ENCODE measurements around the gene GFPT2. TPM values are rescaled to one million over a fixed set of nuclear protein-coding genes. Genes with fewer than 3 reads are reported as not detected.
A peak's percentile ranks its signal among the peaks of the same experiment; 100 is the strongest.

The GFPT2 gene
- total RNA-seq, 2 donors from 2014 or later: 0.36 to 0.45 TPM

DNA sequence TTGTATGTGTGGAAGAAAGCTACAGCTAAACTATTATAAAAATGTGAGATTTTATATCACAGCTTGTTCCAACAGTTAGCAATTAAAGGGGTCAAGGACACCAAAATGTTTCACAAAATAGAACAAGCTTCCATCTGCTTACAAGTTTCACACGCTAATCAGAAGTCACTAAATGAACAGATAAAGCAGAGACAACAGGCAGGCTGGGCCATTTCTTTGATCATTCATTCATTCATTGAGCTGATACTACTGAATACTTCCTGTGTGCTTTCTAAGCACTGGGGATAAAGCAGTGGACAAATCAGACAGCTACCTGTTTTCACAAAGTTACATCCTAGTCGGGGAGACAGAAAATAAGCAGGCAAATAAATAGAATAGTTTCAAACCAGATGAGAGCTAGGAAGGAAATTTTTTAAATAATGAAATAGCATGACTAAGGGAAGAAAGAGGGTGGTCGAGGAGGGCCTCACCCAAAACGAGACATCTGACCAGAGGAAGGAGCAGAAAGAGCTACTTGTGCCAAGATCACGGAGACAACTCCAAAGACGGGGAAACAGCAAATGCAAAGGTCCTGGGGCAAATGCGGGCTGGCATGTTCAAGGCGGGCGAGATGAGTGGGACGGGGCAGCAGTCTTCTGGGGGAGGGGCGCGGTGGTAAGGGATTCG, 62.4 kb downstream of the GFPT2 start:
- Mint-ChIP-seq H3K9me3 (no peaks in the 10 kb centered on the region), H3K27ac (peak overlapping the region; percentile 37 to 69), H3K36me3 (peaks cover 11 to 16% of the 10 kb centered on the region in 2 donors)

DNA sequence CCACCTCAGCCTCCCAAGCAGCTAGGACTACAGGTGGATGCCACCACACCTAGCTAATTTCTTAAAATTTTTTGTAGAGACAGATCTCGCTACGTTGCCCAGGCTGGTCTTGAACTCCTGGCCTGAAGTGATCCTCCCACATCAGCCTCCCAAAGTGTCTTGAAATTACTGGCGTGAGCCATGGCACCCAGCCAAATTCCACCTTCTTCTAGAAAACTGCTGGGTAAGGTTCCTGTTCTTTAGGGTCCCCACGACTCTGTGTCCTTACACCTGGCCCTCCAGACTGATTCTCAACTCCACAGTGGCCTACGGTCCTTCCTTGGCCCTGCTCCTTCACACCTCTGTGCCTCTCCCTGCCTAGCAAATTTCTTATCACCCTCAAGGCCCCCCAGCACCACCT, 63.2 kb downstream of the GFPT2 start:
- no peak overlapping the region for H3K27ac Mint-ChIP-seq

More for the DNA sequence above, 62.4 kb downstream of the GFPT2 start:
- ATAC-seq: no peak
- no peak for DNase-seq (ENCODE audit: low spot score in 2 of 2)

DNA sequence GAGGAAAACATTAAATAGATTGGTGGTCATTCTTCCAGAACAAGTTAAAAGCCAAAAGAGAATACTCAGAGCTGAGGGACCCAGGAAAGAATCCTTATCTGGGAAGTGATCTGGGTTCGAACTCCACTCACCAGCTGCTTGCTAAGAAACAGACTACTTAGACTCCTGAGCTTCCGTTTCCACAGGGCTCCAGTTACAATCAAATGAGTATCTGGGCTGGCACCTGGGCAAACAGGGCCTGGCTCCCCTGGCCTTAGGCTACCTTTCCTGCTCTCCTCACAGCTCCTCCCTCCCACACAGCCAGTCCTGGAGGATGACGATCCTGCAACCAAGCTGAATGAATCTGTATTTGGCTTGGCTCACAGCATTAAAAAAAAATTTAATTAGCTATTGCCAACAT, 63.7 kb downstream of the GFPT2 start:
- no peak for DNase-seq (ENCODE audit: low spot score in 2 of 2)
- no peak for ATAC-seq
- peaks cover 20 to 27% of the 10 kb centered on the region in 2 donors for H3K36me3 Mint-ChIP-seq
- H3K27ac Mint-ChIP-seq: no peak overlapping the region
- no peaks in the 10 kb centered on the region for H3K9me3 Mint-ChIP-seq

More for the DNA sequence above, 63.2 kb downstream of the GFPT2 start:
- DNase-seq (ENCODE audit: low spot score in 2 of 2) (no peak), ATAC-seq (no peak)
- H3K9me3 Mint-ChIP-seq: no peaks in the 10 kb centered on the region
- H3K36me3 Mint-ChIP-seq: peaks cover 14 to 22% of the 10 kb centered on the region in 2 donors

DNA sequence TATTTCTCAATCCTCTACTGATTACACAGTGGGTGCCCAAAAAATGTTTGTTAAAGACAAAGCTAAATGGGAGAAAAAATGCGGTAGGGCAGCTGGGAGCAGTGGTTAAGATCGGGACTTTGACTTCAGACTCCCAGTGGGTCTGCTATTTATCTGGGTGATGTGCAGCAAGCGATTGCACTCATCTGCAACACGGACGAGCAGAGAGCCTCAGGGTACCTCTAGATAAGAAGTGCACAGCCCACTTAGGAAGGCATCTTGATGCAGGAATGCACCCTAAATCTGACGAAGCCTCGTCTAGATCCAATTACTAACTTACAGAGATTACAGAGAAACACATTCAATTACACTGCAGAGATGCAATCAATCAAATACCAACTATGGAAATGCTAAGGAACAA, 65.3 kb downstream of the GFPT2 start:
- H3K27ac Mint-ChIP-seq: no peak overlapping the region
- H3K36me3 Mint-ChIP-seq: peaks cover 29 to 35% of the 10 kb centered on the region in 2 donors
- H3K9me3 Mint-ChIP-seq: no peaks in the 10 kb centered on the region
- DNase-seq (ENCODE audit: low spot score in 2 of 2): no peak
- ATAC-seq: no peak

- peaks cover 33 to 40% of the 10 kb centered on the region in 2 donors for H3K36me3 Mint-ChIP-seq
These were observed 65.7 kb downstream of the GFPT2 start for GRCh38 chr5:180287404-180287803.

DNA sequence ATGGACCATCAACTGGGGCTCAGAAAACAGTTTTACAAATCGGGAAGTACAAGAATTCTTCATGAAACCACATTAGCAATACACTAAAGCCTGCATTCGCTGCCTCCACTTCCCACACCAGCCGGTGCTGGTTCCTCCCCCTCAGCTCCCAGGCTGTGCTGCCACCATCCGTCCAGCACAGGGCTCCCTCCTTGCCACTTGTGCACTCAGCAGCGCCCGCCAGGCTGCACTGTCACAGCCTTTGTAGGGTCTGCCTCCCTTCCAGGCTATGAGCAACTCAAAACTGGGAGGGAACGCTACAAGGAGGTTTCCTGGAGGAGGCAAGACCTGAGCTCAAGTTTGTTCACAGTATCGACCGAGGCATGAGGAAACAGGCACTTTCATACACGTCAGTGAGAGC, 69.0 kb downstream of the GFPT2 start:
- ATAC-seq (no peak), DNase-seq (ENCODE audit: low spot score in 2 of 2) (no peak)
- peaks cover 7 to 8% of the 10 kb centered on the region in 2 donors for H3K9me3 Mint-ChIP-seq
- H3K27ac Mint-ChIP-seq: no peak overlapping the region
- peaks cover 55 to 59% of the 10 kb centered on the region in 2 donors for H3K36me3 Mint-ChIP-seq

More at GRCh38 chr5:180287404-180287803, 65.7 kb downstream of the GFPT2 start:
- DNase-seq (ENCODE audit: low spot score in 2 of 2) (no peak), ATAC-seq (no peak)
- Mint-ChIP-seq H3K27ac (no peak overlapping the region), H3K9me3 (no peaks in the 10 kb centered on the region)

GRCh38 chr5:180283026-180283615, 70.0 kb downstream of the GFPT2 start:
- Mint-ChIP-seq H3K27ac (no peak overlapping the region), H3K36me3 (peaks cover 63 to 69% of the 10 kb centered on the region in 2 donors), H3K9me3 (peaks cover 11 to 14% of the 10 kb centered on the region in 2 donors)
- DNase-seq (ENCODE audit: low spot score in 2 of 2) (no peak), ATAC-seq (no peak)

DNA sequence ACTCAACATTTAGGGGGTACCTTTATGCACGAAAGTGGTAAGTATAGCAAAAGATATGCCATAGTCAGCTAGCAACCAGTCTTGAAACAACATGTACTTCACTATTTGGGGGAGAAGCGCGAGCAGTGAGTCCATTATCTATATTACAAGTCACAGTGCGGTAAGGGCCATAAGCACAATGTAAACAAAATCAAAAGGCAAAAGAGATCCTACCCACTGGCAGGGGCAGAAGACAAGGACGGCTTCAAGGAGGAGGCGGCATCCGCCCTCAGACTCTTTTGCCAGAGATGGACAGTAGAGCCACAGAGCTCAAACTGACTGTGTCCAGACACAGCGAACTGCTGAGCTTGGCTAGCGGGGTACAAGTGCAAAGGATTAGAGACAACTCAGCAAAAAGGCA, 70.9 kb downstream of the GFPT2 start:
- Mint-ChIP-seq H3K9me3 (peaks cover 13 to 16% of the 10 kb centered on the region in 2 donors), H3K27ac (no peak overlapping the region), H3K36me3 (peaks cover 68 to 77% of the 10 kb centered on the region in 2 donors)
- ATAC-seq (no peak), DNase-seq (ENCODE audit: low spot score in 2 of 2) (no peak)

- Mint-ChIP-seq H3K36me3 (peaks cover 71 to 79% of the 10 kb centered on the region in 2 donors), H3K27ac (peak overlapping the region in 1 of 2 donors; percentile 44), H3K9me3 (peaks cover 17 to 20% of the 10 kb centered on the region in 2 donors)
- ATAC-seq (no peak), DNase-seq (ENCODE audit: low spot score in 2 of 2) (no peak)
These were observed 71.4 kb downstream of the GFPT2 start for GRCh38 chr5:180281706-180282105.

DNA sequence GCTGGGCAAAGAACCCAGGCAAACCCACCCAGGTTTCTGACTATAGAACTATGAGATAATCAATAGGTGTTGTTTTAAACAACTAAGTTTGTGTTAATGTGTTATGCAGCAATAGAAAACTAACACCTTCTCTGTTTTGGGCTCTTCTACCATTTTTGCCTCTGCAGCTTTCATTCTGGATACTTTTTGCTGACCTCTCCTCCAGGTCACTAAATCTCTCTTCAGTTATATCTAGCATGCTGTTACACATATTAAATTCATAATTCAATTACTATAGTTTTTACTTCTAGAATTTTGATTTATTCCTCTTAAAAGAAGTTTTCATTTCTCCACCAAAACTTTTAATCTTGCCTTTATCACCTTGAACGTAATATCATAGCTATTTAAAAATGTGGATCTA, 78.4 kb downstream of the GFPT2 start:
- no peak for DNase-seq (ENCODE audit: low spot score in 2 of 2)
- Mint-ChIP-seq H3K27ac (no peak overlapping the region), H3K36me3 (peaks cover 70 to 84% of the 10 kb centered on the region in 2 donors), H3K9me3 (peaks cover 36 to 46% of the 10 kb centered on the region in 2 donors)
- ATAC-seq: no peak

DNA sequence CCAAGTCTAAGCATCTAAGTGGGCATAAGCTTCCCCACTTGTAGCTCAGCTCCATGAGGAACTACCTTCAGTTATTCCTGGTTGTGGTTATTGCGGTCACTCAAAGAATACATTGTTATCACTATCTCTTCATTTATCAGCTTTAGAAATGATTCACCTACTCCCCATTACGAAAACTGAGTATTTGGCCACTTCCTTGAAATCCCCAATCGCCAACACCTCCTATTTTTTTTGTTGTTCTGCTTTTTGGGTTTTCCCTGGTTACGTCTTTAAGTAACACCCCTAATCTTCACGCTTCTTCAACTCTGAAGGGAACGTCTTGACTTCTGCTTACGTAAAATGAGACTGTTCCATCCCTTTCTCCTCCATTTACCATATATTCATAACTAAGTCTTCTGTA, 81.9 kb downstream of the GFPT2 start:
- peaks cover 64 to 81% of the 10 kb centered on the region in 2 donors for H3K36me3 Mint-ChIP-seq
- no peak for ATAC-seq
- DNase-seq (ENCODE audit: low spot score in 2 of 2): no peak
- H3K27ac Mint-ChIP-seq: no peak overlapping the region
- H3K9me3 Mint-ChIP-seq: peaks cover 20 to 29% of the 10 kb centered on the region in 2 donors

- DNase-seq (ENCODE audit: low spot score in 2 of 2) (no peak), ATAC-seq (no peak)
- no peak overlapping the region for H3K27ac Mint-ChIP-seq
- H3K36me3 Mint-ChIP-seq: peaks cover 83 to 90% of the 10 kb centered on the region in 2 donors
- peaks cover 39 to 51% of the 10 kb centered on the region in 2 donors for H3K9me3 Mint-ChIP-seq
These were observed 93.9 kb downstream of the GFPT2 start for GRCh38 chr5:180259260-180259611.

- H3K27ac Mint-ChIP-seq: no peak overlapping the region
- H3K36me3 Mint-ChIP-seq: peaks cover 88 to 93% of the 10 kb centered on the region in 2 donors
- peaks cover 44 to 58% of the 10 kb centered on the region in 2 donors for H3K9me3 Mint-ChIP-seq
- ATAC-seq: no peak
- no peak for DNase-seq (ENCODE audit: low spot score in 2 of 2)
These were observed 99.9 kb downstream of the GFPT2 start for GRCh38 chr5:180253036-180253824.

GRCh38 chr5:180251887-180252286, 101.2 kb downstream of the GFPT2 start:
- peaks cover 88 to 93% of the 10 kb centered on the region in 2 donors for H3K36me3 Mint-ChIP-seq
- ATAC-seq (no peak), DNase-seq (ENCODE audit: low spot score in 2 of 2) (no peak)
- peaks cover 33 to 54% of the 10 kb centered on the region in 2 donors for H3K9me3 Mint-ChIP-seq
- peak overlapping the region in 1 of 2 donors; percentile 18 for H3K27ac Mint-ChIP-seq

DNA sequence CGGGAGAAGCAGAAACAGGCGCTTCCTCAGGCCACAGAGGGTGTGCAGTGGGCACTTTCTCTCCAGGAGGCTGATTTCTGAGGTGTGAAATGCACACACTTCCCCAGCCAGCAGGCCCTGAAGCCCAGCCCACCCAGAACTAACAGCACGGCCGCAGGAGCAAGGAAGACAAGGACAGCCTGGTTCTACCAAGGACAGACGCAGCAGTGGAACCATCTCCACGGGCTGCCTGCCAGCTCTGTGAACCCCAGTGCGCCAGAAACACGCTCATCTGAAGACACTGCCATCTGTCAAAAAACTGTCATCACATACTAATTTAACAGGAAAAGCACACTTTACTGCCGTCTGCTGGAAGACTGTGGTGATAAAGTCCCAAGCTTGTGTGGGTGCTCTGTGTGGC, 102.0 kb downstream of the GFPT2 start:
- DNase-seq (ENCODE audit: low spot score in 2 of 2) (no peak), ATAC-seq (no peak)
- peaks cover 93 to 99% of the 10 kb centered on the region in 2 donors for H3K36me3 Mint-ChIP-seq
- H3K27ac Mint-ChIP-seq: peak overlapping the region; percentile 18 to 50
- peaks cover 33 to 53% of the 10 kb centered on the region in 2 donors for H3K9me3 Mint-ChIP-seq

Measured in activated naive CD4-positive, alpha-beta T cell treated with anti-CD3 and anti-CD28 coated beads, Interleukin-2, amount 50 U/mL, for 72 hours (primary cell).